HG02571 (cell line): ENCODE measurements around the gene AGBL4.

Experiments
- ATAC-seq: cut with Tn5 transposase; IDR thresholded peaks from one replicate; pipeline ENCODE4 v1.9.1; 2021; ENCODE audit warnings: mild to moderate bottlenecking, moderate library complexity; ENCODE audit not compliant: unreplicated experiment

The AGBL4 gene

DNA sequence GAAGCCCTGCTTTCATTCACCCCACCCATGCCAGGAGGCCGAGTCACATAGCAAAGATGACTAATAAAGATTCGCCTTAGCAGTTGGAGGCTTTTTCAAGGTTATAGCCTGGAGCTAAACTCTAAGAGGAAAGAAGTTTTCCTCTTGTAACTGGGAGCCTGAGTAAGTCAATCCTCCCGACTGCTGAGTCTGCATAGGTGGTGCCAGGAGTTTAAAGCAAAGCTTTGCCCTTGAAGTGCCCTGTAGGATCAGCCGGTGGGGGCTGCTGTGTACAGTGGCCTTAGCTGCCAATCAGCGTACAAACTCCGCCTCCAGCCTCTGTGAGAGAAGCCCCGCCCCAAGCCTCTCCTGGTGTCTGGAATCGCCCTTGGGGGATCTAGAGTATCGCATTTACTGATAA is 1404.2 kb downstream of the AGBL4 start:
- no peak for ATAC-seq

DNA sequence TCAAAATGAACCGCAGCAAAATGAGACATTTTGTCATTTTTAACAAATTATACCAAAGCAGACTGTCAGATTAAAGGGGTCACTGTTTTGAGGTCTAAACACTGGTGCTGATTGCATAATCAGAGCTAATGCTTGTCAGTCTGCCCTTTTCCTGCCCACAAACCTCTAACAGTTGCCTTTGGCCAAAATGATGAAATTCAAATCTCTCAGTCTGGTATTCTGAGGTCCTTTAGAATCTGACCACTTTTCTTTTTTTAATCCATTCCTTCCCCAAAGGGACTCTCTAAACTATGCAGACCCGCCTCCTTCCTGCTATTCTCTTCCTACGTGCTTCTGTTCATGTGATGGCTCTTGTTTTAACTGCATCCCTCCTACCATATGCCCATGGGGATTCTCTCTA is 1406.5 kb downstream of the AGBL4 start:
- ATAC-seq: no peak

GRCh38 chr1:48616710-48617109 is 1407.0 kb downstream of the AGBL4 start:
- ATAC-seq: no peak

DNA sequence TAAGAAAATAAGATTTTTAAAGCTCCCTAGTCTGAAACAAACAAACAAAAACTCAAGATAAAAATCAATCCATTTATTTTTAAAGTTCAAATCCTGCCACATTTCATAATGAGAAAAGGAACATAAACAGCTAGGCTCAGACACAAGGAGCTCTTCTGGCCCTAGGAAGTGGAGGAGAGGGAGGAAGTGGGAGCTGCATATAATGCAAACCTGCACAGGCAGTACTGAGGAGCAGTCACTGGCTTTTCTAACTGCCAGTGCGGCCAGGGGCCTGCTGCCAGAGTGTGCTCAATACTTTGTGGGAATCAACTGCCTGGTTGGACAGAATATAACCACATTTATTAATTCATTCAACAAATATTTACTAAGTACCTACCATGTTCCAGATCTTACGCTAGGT is 1411.9 kb downstream of the AGBL4 start:
- ATAC-seq: no peak

- no peak for ATAC-seq
Observed at GRCh38 chr1:48610628-48611542, 1412.9 kb downstream of the AGBL4 start.

- ATAC-seq: no peak
Observed at GRCh38 chr1:48608882-48609281, 1414.9 kb downstream of the AGBL4 start.

GRCh38 chr1:48603222-48603621 is 1420.5 kb downstream of the AGBL4 start:
- no peak for ATAC-seq

GRCh38 chr1:48602349-48602748 is 1421.4 kb downstream of the AGBL4 start:
- no peak for ATAC-seq

- ATAC-seq: no peak
Observed at GRCh38 chr1:48600182-48600581, 1423.6 kb downstream of the AGBL4 start.

DNA sequence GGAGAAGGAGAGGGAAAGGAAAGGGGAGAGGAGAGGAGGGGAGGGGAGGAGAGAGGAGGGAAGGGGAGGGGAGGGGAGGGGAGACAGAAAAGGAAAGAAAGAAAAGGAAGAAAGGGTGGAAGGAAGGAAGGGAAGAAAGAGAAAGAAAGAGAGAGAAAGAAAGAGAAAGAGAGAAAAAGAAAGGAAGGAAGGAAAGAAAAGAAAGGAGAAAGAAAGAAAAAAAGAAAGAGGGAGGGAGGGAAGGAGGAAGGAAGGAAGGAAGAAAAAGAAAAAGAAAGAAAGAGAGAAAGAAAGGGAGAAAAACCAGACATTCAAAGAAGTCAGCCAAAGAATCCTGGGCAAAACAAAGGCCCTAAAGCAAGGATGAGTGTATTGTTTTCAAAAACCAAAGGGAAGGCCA is 1426.1 kb downstream of the AGBL4 start:
- no peak for ATAC-seq

DNA sequence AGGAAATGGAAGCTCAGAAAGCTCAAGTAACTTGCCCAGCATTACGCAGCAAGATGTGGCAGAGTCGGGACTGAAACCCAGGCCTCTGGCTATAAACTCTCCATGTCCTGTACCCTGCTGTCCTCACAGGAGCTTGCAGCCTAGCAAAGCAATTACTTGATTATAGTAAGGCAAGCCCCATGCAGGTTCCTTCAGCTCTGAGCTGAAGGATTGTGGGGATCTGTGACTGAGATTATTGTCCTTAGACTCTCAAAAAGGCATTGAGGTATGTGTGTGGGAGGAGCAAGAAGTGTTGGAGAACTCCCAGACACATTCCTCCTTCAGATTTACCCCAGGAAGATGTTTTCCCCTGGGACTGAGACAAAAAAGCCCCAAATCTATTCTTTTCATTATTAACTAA is 1427.7 kb downstream of the AGBL4 start:
- no peak for ATAC-seq

- no peak for ATAC-seq
Observed at GRCh38 chr1:48595613-48596012, 1428.1 kb downstream of the AGBL4 start.

DNA sequence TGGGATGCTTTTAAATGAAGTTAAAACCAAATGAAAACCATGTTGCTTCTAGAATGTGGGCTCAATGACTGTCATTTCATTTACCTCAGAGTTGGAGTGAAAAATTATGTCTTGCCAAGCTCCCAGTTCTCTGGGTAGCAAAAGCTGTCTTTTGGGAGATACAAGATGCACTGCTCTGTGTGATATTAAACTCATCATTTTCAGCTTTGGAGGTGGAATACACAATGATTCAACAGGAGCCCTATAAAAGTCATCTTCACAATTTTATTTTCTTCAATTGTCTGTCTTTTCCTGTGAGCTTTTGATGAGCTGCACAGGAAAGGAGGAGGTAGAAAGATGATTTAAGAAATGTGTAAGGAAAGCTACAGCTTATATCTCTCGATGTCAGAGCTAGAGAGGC is 1431.4 kb downstream of the AGBL4 start:
- no peak for ATAC-seq

GRCh38 chr1:48591181-48591580 is 1432.6 kb downstream of the AGBL4 start:
- no peak for ATAC-seq

- no peak for ATAC-seq
Observed at GRCh38 chr1:48588061-48588460, 1435.7 kb downstream of the AGBL4 start.

DNA sequence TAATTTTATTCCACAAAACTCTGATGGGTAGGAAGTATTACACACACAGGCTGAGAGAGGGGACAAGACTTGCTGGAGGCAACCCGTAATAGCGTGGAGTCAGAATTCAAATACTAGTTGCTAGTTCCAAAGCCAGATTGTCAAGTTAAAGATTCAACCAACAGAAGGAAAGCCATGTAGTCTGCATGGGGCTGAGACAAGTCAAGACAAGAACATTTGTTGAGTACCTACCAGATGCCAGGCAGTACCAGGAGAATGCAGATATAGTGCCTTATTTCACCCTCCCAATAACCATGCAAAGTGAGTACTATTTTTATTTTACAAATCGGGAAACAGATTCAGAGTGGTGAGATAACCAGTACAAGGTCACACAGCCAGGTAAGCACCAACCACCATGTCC is 1441.3 kb downstream of the AGBL4 start:
- no peak for ATAC-seq

GRCh38 chr1:48581270-48581669 is 1442.5 kb downstream of the AGBL4 start:
- no peak for ATAC-seq

DNA sequence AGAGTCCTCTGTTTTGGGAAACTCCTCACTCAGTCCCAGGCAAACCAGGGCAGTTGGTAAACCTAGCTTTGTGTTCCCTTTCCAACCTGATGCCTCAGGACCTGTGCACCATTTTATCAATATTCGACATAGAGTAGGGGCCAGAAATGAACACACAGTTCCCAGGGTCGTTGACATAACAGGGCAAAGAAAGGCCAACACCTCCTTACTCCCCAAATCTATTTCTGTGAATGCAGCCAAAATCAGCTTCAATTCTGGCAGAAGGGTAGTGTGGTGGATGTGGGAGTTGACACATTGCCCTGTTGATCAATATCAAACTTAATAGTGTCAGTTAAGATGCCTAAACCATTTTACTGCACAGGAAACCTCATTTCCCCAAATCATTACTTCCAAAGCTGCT is 1447.2 kb downstream of the AGBL4 start:
- ATAC-seq: no peak

DNA sequence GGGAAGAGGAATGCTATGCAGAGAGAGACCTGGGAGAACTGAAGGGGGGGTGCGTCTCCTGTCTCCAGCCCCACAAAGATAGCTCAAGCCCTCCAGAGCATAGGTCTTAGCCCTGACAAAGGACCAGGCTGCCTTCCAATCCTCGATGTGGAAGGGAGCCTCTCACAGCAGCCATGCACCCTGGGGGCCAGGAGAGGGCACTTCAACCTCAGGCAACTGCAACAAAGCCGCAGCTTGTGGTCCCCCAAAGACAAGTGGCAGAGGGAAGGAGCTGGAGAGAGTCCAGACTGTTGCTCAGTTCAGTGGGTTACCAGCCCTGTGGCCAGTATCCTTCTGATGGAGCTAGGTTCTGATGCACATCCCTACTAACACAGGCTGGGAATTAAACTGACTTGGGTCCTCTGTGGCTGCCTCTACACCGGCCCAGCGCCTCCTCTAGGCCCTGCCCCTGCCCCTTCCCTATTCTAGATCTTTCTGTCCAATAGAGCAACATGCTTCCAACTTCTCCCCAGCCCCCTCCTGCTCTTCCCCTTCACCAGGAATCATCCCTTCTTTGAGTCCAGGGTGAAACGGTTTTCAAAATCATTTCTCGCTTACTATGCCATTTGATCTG is 1451.0 kb downstream of the AGBL4 start:
- no peak for ATAC-seq

GRCh38 chr1:48572134-48572533 is 1451.6 kb downstream of the AGBL4 start:
- no peak for ATAC-seq

DNA sequence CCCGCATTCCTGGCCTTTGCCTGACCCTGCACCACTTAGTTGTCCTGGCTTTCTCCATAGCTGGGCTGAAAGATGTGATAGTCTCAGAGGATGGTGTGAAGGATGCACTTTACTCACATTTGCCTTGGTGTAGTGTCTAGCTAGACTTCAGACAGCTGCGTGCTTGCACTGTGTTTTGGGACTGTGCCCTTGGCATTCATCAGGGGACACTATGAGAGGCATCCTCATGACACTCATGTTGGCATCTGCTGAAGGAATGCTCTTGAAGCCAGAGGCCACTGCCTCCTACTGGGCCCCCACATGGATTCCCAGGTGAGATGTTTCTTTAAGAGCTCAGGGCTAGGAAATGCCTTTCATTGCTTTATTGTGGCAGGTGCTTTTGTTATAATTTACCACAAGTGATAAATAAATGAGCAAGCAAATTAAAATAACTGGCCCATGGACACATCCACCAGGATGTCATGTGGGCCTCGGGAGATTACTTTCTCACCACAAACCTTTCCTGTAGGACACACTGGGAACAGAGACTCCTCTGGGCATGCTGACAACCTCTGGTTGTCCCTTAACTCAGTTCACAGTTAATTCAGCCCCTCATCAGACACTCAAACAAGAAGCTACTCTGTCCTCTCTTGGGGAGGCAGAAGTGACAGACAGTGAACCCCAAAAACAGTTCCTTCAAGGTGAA is 1452.3 kb downstream of the AGBL4 start:
- ATAC-seq: no peak

DNA sequence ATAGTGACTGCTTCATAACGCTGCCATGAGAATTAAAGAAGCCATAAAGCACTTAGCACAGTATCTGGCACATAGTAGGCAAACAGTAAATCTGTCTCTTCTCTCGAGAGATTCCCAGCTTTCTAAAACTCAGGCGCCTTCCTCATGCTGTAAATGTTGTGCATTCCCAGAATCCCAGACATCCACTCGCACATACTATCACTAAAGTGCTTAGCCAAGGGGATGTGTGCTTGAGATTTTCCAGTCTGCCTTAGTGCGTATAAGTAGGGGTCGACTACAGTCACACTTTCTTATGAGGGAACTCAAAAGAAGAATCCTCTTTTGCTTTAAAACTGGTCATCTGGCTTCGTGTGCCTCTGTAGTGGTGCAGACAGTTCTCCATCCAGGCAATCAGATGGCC is 1453.2 kb downstream of the AGBL4 start:
- ATAC-seq: no peak
